ENCODE results near the gene MSL1. TPM values are rescaled to one million over a fixed set of nuclear protein-coding genes. Genes with fewer than 3 reads are reported as not detected.

Gene MSL1
- total RNA-seq, 4 donors from 2014 or later, result 50.2 to 139 (median 61.9) TPM

DNA sequence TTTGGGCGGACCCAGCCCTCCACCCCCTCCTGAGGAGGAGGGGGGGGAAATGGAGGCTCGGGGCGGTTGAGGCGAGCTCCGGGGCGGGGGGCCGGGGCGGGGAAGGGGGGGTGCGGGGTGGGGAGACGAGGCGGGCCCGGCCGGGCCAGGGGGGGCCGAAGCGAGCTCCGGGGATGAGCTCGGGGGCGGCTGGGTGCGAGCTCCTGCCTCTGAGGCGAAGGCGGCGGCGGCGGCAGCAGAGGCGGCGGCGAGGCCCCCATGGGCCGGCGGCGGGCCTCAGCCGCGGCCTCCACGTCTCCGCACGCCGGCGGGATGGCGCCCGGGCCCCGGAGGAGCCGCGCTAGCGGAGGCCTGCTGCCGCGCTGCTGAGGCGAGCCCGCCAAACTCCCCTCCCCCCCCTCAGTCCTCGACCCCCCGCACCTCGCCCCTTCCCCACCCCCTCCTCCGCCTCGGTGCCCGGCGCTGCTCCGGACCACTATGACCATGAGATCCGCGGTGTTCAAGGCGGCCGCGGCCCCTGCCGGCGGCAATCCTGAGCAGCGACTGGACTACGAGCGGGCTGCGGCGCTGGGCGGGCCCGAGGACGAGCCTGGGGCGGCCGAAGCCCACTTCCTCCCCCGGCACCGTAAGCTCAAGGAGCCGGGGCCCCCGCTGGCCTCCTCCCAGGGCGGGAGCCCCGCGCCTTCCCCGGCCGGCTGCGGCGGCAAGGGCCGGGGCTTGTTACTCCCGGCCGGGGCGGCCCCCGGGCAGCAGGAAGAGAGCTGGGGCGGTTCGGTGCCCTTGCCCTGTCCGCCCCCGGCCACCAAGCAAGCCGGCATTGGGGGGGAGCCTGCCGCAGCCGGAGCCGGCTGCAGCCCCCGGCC, 596 bp downstream of the MSL1 start:
- ATAC-seq (ENCODE audit: low FRiP score) (peak; percentile 54), DNase-seq (ENCODE audit: low spot score) (no peak)

DNA sequence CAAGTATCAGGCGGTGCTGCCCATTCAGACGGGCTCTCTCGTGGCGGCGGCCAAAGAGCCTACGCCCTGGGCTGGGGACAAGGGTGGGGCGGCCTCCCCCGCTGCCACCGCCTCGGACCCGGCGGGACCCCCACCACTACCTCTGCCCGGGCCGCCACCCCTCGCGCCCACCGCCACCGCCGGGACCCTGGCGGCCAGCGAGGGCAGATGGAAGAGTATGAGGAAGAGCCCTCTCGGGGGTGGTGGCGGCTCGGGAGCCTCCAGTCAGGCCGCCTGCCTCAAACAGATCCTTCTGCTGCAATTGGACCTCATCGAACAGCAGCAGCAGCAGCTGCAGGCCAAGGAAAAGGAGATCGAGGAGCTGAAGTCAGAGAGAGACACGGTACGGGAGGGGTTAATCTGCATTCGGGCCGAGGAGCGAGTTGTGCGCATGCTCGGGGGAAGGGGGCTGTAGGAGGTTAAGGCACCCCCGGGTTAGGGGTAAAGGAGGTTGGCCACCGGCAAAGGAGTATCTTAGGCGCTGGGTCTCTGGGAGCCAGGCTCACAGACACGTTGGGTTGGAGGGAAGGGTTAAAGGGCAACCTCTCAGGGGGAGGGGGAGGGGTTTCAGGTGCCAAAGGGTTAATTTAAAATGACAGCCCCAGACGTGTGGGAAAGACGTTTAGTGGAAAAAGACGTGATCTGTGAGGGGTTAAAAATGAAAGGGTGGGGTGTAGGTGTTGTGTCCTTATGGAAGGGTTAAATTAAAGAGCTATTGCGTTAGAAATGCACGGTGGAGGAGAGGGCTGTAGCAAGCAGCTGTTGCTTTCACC, 1.4 kb downstream of the MSL1 start:
- ATAC-seq (ENCODE audit: low FRiP score), result no peak
- DNase-seq (ENCODE audit: low spot score), result no peak
- TF ChIP-seq, protein P1, sequence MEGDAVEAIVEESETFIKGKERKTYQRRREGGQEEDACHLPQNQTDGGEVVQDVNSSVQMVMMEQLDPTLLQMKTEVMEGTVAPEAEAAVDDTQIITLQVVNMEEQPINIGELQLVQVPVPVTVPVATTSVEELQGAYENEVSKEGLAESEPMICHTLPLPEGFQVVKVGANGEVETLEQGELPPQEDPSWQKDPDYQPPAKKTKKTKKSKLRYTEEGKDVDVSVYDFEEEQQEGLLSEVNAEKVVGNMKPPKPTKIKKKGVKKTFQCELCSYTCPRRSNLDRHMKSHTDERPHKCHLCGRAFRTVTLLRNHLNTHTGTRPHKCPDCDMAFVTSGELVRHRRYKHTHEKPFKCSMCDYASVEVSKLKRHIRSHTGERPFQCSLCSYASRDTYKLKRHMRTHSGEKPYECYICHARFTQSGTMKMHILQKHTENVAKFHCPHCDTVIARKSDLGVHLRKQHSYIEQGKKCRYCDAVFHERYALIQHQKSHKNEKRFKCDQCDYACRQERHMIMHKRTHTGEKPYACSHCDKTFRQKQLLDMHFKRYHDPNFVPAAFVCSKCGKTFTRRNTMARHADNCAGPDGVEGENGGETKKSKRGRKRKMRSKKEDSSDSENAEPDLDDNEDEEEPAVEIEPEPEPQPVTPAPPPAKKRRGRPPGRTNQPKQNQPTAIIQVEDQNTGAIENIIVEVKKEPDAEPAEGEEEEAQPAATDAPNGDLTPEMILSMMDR (IDR thresholded peaks at IDR 0.05), result no peak

More for the DNA sequence above, 596 bp downstream of the MSL1 start:
- TF ChIP-seq, protein P1 (IDR thresholded peaks at IDR 0.05), result no peak

DNA sequence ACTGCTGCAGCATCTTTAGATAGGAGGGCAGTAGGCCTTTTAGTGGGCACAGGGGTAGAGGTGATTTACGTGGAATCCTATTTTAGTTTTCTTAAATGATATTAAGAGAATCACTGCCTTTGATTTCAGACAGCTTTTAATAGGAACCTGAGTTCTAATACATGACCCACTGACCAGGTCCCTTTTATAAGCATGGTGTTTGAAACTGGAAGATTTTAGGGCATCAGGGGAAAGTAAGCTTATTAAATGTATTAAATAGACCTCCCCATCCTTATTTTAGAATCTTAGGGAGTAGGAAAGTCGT, 2.0 kb downstream of the MSL1 start:
- TF ChIP-seq, protein P1 (IDR thresholded peaks at IDR 0.05), result no peak
- DNase-seq (ENCODE audit: low spot score) (no peak), ATAC-seq (ENCODE audit: low FRiP score) (no peak)

DNA sequence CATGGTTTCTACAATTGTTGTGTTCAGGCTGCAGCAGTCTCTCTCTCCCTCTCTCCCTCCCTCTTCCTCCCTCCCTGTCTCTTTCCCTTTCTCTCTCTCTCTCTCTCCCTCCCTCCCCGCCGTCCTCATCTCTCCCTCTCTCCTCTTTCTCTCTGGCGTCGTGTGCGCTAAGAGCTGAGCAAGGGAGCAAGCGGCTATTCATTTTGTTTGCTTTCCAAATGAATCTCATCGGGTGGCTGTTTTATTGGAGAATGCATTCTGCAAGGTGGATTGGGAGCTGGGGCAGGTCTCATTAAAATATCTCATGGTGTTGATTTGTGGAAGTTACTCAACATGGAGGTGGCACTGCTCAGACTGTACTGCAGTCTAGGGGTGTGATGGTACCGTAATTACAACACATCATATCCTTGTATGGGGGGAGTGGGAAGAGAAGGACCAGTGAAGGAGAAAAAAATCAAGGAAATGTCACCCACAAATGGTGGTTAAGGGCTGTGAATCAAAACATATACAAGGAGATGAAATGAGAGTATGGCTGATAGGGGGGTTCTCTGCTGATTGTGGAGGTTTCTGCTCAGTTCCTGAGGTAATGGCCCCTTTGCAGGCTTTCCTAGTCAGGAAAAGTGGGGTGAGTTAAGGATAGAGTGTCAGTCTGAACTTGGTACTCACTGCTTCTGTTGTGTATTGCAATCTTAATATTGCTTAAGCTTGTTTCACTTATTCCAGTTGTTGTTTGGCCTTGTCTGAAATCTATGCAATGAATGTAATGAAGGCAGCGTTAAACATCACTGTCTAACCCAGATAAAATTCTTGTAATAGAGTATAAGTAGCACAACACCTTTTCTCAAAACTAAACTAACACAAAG, 2.7 kb downstream of the MSL1 start:
- DNase-seq (ENCODE audit: low spot score), result no peak

DNA sequence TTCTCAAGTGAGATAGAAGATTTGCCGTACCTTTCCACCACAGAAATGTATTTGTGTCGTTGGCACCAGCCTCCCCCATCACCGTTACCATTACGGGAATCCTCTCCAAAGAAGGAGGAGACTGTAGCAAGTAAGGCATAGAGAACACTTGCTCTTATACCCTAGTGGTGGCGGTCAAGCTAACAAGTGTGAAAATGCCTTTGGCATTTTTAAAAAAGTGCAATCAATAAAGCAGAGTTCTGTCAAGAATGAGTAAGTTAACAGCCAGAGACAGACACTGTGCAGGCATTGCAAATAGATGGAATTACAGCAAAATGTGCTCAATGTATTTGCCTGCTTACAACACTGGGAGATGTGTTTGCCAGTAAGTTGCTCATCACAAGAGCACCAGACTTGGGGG, 7.7 kb downstream of the MSL1 start:
- DNase-seq (ENCODE audit: low spot score) (no peak), ATAC-seq (ENCODE audit: low FRiP score) (no peak)
- TF ChIP-seq, protein P1 (IDR thresholded peaks at IDR 0.05), result no peak

More for the DNA sequence above, 2.7 kb downstream of the MSL1 start:
- TF ChIP-seq, protein P1 (IDR thresholded peaks at IDR 0.05), result no peak
- ATAC-seq (ENCODE audit: low FRiP score), result no peak

DNA sequence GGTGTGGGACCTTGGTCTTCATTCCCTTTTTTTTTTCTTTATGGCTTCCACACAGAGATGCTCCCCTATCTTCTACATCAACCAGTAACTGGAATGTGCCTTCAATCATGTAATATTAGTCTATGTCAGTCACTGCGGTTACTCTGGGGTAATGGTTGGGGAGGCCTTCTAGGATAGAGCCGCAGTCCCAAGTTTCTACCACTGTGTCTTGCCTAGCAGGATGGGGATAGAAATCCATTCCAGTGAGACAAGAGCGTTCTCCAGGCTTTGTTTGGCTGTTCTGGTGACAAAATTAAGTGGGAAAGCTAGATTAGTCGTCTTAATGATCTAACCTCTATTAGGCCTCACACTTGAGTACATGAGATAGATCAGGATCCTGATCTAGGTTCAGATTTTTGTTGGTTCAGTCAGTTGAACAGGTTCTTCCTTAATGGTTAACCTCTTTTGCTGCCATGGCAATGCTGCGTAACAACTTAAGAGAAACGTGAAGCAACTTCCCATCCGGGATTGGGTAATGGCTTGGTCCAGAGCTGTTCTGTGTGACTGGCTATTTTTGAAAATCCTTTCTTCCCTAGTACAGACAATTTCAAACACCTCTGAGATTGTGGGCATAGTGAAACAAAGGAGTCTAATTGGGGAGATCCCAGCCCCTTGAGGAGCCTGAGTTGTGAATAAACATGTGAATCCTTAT, 8.7 kb downstream of the MSL1 start:
- TF ChIP-seq, protein P1 (IDR thresholded peaks at IDR 0.05), result no peak
- ATAC-seq (ENCODE audit: low FRiP score) (no peak), DNase-seq (ENCODE audit: low spot score) (no peak)
